LoVo (cell line): ENCODE data around the gene NR5A1.

Experiments
- DNase-seq: peaks from one replicate; pipeline ENCODE4 v3.0.0-alpha.2; 2016; ENCODE audit warnings: low spot score

Gene NR5A1

GRCh38 chr9:124480621-124480981 is 26.6 kb downstream of the NR5A1 start:
- no peak for DNase-seq

GRCh38 chr9:124479947-124480620 is 27.1 kb downstream of the NR5A1 start:
- DNase-seq = no peak

DNA sequence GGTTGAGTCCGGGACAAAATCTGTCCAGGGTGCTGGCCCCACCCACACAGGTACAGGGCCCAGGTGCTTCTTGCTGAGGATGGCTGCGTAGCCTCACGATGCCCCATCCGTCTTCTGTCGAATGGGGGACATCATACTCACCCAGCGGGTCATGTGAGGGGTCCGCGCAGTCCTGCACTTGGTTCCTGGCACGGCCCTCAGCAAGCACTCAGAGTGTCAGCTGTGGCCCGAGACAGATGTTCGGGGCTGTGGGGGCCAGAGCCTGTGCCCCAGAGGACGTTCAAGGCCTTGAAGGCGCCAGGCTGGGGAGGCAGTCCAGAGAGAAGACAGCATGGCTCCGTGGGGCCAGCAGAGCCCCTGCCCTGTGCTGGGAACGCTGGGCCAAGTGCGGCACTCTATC is 27.8 kb downstream of the NR5A1 start:
- no peak for DNase-seq

- DNase-seq = no peak
Observed at GRCh38 chr9:124478354-124478753, 28.8 kb downstream of the NR5A1 start.

DNA sequence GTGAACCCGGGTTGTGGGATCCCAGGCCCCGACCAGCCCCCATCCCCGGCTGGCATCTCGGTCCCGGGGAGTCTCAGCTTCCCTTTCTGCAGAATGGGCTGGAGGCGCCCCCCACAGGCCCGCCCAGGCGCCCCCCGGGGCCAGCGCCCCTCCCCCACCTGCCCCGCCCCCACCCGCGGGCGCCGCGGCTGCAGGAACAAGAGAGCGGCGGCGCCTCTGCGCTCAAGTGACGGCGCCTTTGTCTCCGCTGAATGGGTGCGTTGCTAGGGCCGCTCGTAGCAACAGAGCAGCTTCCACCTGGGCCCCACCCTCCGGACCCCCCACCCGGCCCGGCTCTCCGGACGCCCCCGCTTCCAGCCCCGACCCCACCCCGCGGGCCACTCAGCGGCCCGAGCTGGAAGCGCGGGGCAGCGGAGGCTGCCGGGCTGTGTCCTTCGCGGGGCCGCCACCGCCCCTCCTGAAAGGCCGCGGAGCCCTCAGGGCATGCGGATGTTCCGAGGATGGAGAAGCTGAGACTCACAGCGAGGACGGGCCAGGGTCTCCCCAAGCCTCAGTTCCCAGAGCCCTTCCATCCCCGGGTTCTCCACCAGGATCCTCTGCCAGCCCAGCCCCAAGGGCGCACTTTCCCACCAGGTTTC is 29.4 kb downstream of the NR5A1 start:
- DNase-seq = no peak

- no peak for DNase-seq
Observed at GRCh38 chr9:124477211-124477647, 30.0 kb downstream of the NR5A1 start.

DNA sequence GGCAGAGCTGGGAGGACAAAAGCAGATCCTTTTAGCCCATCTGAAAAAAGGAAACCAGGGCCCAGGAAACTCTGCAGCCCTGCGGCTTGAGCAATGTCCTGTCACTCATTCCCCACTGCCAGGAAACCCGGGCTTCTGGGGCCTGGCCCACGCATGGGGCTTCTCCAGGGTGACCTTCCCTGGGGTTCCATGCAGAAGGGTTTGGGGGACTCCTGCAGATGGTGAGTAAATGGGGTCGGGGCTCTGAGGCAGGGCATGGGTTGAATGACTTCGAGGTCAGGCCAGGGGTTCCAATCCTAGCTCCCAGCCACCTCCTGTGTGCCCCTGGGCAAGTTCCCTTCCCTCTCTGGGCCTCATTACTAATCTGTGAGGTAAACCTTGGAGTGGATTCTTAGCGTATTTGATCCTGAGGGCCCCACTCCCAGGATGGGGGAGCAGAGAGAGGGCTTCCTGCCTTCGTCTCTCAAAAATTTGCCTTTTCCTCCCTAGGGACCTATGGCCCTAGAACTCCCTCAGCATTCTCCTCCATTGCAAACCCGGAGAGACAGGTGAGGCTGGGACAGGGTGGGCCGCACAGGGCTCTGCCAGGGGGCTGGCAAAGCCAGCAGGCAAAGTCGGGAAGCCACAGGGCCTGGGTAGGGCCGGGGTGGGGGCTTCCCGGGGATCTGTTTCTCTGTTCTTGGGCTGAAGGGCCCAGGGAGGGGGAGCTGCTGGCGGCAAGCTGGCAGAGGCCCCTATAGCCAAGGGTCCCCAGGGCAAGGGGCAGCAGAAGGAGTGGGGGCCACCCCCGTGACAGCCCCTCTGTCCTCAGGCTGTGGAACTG is 31.1 kb downstream of the NR5A1 start:
- DNase-seq = no peak

GRCh38 chr9:124475158-124475867 is 31.9 kb downstream of the NR5A1 start:
- no peak for DNase-seq

- DNase-seq = no peak
Observed at GRCh38 chr9:124474151-124474550, 33.0 kb downstream of the NR5A1 start.

- no peak for DNase-seq
Observed at GRCh38 chr9:124473310-124473709, 33.9 kb downstream of the NR5A1 start.

DNA sequence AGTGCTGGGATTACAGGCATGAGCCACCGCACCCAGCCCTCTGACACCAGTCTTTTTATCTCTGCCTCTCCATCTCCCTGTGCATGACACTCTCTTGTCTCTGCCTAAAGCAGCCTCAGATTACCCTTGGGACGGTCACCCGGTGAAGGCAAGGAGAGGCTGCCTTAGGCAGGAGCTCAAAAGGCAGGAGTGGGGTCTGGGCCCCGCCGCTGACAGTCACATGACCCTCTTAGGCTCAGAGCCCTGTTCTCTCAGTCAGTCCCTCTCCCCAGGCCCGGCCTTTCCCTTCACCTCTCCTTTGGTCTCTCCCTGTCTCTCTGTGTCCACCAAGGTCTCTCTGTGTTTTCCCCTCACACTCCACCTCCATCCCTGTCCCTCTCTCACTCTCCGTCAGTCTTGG is 34.4 kb downstream of the NR5A1 start:
- DNase-seq = no peak

DNA sequence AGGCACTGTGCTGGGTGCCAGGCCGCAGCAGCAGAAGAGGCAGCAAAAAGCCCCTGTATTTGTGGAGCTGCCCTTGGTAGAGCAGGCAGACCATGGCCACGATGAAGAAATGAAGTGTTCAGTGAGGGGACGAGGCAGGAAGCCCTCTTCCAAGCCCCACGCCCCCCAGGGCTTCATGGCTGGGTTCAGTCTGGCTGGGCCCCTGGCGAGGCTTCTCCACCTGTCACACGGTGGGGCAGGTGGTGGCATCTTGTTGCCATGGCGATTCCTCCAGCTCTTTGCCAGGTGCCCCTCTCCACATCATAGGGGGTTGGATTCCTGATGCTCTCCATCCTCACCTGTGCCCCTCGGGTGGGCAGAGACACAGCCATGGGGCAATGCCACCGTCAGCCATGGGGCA is 35.4 kb downstream of the NR5A1 start:
- DNase-seq = no peak

DNA sequence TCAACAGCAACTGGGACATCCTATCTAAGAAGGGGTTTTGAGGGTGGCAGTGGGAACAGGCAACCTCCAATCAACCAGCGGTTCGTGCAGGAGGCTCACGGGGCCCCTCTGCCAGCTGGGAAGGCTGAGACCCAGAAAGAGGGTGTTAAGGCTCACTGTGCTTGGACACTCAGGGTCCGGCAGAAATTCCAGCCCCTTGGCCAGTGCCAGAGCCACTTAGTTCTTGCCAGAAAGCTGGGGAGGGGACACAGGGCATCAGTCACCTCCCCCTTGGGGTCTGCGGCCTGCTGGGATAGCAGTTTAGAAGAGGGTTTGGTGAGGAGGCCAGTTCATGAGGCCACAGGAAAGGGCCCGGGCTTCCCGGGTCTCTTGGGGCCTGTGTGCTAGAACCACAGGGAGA is 36.5 kb downstream of the NR5A1 start:
- DNase-seq = no peak

DNA sequence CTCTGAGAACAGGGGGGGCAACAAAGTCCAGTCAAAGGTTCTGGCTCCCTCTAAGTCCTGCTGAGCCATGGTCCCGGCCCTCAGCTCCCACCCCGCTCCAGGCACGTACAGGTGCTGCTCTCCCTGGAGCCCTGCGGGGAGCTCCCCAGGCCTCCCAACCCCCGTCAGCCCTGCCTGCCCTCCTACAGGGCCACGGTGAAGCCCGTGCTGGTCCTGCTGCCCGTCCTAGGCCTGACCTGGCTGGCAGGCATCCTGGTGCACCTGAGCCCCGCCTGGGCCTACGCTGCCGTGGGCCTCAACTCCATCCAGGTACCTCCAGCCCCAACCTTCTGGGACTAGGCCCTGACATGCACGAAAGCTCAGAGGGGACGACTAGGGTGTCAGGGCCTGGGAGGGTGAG is 36.9 kb downstream of the NR5A1 start:
- DNase-seq = no peak

- no peak for DNase-seq
Observed at GRCh38 chr9:124469011-124469832, 38.0 kb downstream of the NR5A1 start.

DNA sequence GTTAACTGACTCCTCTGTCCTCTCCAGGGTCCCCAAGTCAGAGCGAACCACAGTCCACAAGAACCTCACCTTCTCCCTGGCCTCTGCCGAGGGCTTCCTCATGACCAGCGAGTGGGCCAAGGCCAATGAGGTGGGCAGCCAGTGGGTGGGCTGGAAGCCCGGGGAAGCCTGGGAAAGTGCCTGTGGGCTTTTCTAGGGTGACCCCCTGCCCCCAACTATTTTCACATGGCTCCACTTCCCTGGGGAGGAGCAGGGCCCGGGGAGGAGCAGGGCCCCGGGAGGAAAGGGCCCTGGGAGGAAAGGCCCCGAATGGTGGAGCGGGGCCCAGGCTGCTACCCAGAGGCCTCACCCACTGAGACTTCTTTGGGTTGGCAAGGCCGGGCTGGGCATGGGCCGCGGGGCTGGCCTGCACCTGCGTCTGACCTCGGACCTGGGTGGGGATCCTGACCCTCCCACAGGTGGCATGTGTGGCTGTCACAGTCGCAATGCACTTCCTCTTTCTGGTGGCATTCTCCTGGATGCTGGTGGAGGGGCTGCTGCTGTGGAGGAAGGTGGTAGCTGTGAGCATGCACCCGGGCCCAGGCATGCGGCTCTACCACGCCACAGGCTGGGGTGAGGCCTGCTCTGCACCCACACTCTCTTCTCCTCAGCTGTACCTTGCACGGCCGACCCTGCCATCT is 39.0 kb downstream of the NR5A1 start:
- no peak for DNase-seq

- DNase-seq = no peak
Observed at GRCh38 chr9:124467410-124468060, 39.7 kb downstream of the NR5A1 start.

- DNase-seq = no peak
Observed at GRCh38 chr9:124465736-124466135, 41.5 kb downstream of the NR5A1 start.

DNA sequence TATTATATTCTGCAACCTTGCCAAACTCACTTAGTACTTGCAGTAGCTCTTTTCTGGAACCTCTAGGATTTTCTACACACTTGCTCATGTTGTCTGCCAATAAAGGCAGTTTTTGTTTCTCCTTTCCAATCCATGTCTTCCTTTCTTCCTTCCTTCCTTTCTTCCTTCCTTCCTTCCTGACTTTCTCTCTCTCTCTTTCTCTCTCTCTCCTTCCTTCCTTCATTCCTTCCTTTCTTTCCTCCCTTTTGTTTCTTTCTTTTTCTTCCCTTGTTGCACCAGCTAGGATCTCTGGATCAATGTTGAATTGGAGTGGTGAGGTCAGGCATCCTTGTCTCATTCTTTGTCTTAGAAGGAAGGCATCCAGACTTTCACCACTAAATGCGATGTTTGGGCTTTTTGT is 44.5 kb downstream of the NR5A1 start:
- DNase-seq = no peak

GRCh38 chr9:124458441-124458840 is 48.8 kb downstream of the NR5A1 start:
- DNase-seq = no peak
